Glutamatergic neuron (in vitro differentiated cells): ENCODE data around the gene LRFN2. TPM values are rescaled to one million over a fixed set of nuclear protein-coding genes. Genes with fewer than 3 reads are reported as not detected.

ENCODE experiments used
- DNase-seq: peaks from one replicate; pipeline ENCODE4 v3.0.0; 2022
- H3K27ac Mint-ChIP-seq: one replicate; pipeline ENCODE4 v1.8.0; 2020; ENCODE audit warnings: mild to moderate bottlenecking, mixed read lengths, inconsistent platforms; ENCODE audit not compliant: unreplicated experiment
- H3K27me3 Mint-ChIP-seq: one replicate; pipeline ENCODE4 v1.8.0; 2020; ENCODE audit warnings: mild to moderate bottlenecking, moderate library complexity, mixed read lengths, inconsistent platforms; ENCODE audit not compliant: unreplicated experiment
- H3K36me3 Mint-ChIP-seq: one replicate; pipeline ENCODE4 v1.8.0; 2020; ENCODE audit warnings: mild to moderate bottlenecking, mixed read lengths, inconsistent platforms; ENCODE audit not compliant: unreplicated experiment
- H3K4me1 Mint-ChIP-seq: one replicate; pipeline ENCODE4 v1.8.0; 2020; ENCODE audit warnings: mild to moderate bottlenecking, low read depth, mixed read lengths, inconsistent platforms; ENCODE audit not compliant: unreplicated experiment
- H3K4me3 Mint-ChIP-seq: one replicate; pipeline ENCODE4 v1.8.0; 2020; ENCODE audit warnings: mild to moderate bottlenecking, mixed read lengths, inconsistent platforms; ENCODE audit not compliant: unreplicated experiment
- H3K9me3 Mint-ChIP-seq: one replicate; pipeline ENCODE4 v1.8.0; 2020; ENCODE audit warnings: mild to moderate bottlenecking, moderate library complexity, mixed read lengths, inconsistent platforms; ENCODE audit not compliant: unreplicated experiment
- CTCF ChIP-seq: fragments of 200-600 bp; sonication (generic); IDR thresholded peaks from one replicate; pipeline ENCODE4 v1.5.0; 2021; ENCODE audit not compliant: partially characterized antibody, unreplicated experiment
- total RNA-seq: library from RNA; stranded (reverse); fragmentation: NEBNext Ultra II Directional; extraction: Animal tissue kit (Norgen Biotek cat#: 25700); gene quantifications from one replicate; pipeline ENCODE4 v1.2.1, GENCODE V29; 2021; ENCODE audit not compliant: unreplicated experiment

The LRFN2 gene
- total RNA-seq, 1 donor from 2014 or later: 0.56 TPM

- Mint-ChIP-seq H3K4me3 (no peak overlapping the region), H3K27me3 (peaks cover 6% of the 10 kb centered on the region), H3K9me3 (peaks cover 2% of the 10 kb centered on the region), H3K4me1 (no peaks in the 10 kb centered on the region), H3K27ac (no peak overlapping the region), H3K36me3 (no peaks in the 10 kb centered on the region)
- DNase-seq: no peak
- no peak for TF ChIP-seq CTCF
These were observed 43.4 kb downstream of the LRFN2 start for GRCh38 chr6:40543776-40544175.

GRCh38 chr6:40543146-40543545, 44.0 kb downstream of the LRFN2 start:
- H3K27me3 Mint-ChIP-seq: peaks cover 6% of the 10 kb centered on the region
- DNase-seq: no peak
- no peak overlapping the region for H3K4me3 Mint-ChIP-seq
- peaks cover 2% of the 10 kb centered on the region for H3K9me3 Mint-ChIP-seq
- no peak for TF ChIP-seq CTCF
- H3K4me1 Mint-ChIP-seq: no peaks in the 10 kb centered on the region
- H3K27ac Mint-ChIP-seq: no peak overlapping the region
- H3K36me3 Mint-ChIP-seq: no peaks in the 10 kb centered on the region

GRCh38 chr6:40542175-40542764, 44.9 kb downstream of the LRFN2 start:
- Mint-ChIP-seq H3K4me1 (no peaks in the 10 kb centered on the region), H3K36me3 (no peaks in the 10 kb centered on the region), H3K27ac (no peak overlapping the region), H3K4me3 (no peak overlapping the region), H3K27me3 (peaks cover 6% of the 10 kb centered on the region), H3K9me3 (peaks cover 2% of the 10 kb centered on the region)
- no peak for TF ChIP-seq CTCF
- DNase-seq: no peak

GRCh38 chr6:40541556-40542174, 45.5 kb downstream of the LRFN2 start:
- no peak for TF ChIP-seq CTCF
- DNase-seq: no peak
- peaks cover 6% of the 10 kb centered on the region for H3K27me3 Mint-ChIP-seq
- H3K9me3 Mint-ChIP-seq: peaks cover 2% of the 10 kb centered on the region
- H3K4me1 Mint-ChIP-seq: no peaks in the 10 kb centered on the region
- no peak overlapping the region for H3K27ac Mint-ChIP-seq
- H3K36me3 Mint-ChIP-seq: no peaks in the 10 kb centered on the region
- H3K4me3 Mint-ChIP-seq: no peak overlapping the region

GRCh38 chr6:40540790-40541189, 46.4 kb downstream of the LRFN2 start:
- H3K27me3 Mint-ChIP-seq: peaks cover 6% of the 10 kb centered on the region
- no peaks in the 10 kb centered on the region for H3K36me3 Mint-ChIP-seq
- H3K4me1 Mint-ChIP-seq: no peaks in the 10 kb centered on the region
- H3K9me3 Mint-ChIP-seq: peaks cover 2% of the 10 kb centered on the region
- DNase-seq: no peak
- no peak overlapping the region for H3K4me3 Mint-ChIP-seq
- no peak overlapping the region for H3K27ac Mint-ChIP-seq
- TF ChIP-seq CTCF: no peak
